ENCODE data around the gene SPRING1.

Gene SPRING1

DNA sequence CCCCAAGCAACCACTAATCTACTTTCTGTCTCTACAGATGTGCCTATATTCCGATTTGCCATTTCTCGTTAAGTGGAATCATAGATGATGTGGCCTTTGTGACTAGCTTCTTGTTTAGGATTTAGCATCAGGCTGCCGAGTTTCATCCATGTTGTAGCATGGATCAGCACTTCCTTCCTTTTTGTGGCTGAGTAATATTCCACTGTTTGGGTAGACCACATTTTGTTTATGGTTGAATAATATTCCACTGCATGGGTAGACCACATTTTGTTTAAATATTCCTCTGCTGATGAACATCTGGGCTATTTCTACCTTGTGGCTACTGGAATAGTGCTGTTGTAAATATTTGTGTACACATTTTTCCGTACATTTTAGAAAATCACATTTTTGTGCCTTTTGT lies 36.4 kb downstream of the SPRING1 start:
- TF ChIP-seq, protein P1, sequence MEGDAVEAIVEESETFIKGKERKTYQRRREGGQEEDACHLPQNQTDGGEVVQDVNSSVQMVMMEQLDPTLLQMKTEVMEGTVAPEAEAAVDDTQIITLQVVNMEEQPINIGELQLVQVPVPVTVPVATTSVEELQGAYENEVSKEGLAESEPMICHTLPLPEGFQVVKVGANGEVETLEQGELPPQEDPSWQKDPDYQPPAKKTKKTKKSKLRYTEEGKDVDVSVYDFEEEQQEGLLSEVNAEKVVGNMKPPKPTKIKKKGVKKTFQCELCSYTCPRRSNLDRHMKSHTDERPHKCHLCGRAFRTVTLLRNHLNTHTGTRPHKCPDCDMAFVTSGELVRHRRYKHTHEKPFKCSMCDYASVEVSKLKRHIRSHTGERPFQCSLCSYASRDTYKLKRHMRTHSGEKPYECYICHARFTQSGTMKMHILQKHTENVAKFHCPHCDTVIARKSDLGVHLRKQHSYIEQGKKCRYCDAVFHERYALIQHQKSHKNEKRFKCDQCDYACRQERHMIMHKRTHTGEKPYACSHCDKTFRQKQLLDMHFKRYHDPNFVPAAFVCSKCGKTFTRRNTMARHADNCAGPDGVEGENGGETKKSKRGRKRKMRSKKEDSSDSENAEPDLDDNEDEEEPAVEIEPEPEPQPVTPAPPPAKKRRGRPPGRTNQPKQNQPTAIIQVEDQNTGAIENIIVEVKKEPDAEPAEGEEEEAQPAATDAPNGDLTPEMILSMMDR (IDR thresholded peaks at IDR 0.05; ENCODE audit: borderline replicate concordance, extremely low read depth, low read length, poor library complexity, severe bottlenecking), result no peak
- no peak for TF ChIP-seq EZH2 (IDR thresholded peaks at IDR 0.05; ENCODE audit: borderline replicate concordance, low read depth, low read length, severe bottlenecking)
- no peak overlapping the region for H3K4me2 ChIP-seq (ENCODE audit: insufficient read depth, low read length)
- H2AFZ ChIP-seq (ENCODE audit: low read depth, low read length), result no peak overlapping the region
- H3K4me1 ChIP-seq (ENCODE audit: insufficient read depth, low read length), result peaks cover 2% of the 10 kb centered on the region; the same call in 1 of the 2 replicates
- no peaks in the 10 kb centered on the region for H4K20me1 ChIP-seq (ENCODE audit: insufficient read depth, low read length)
- no peak overlapping the region for H3K4me3 ChIP-seq (ENCODE audit: low read depth in 1 of 2, low read length in 2 of 2)
- H3K27ac ChIP-seq (ENCODE audit: low read length), result no peak overlapping the region
- no peaks in the 10 kb centered on the region for H3K36me3 ChIP-seq (ENCODE audit: insufficient read depth, low read length)
- H3K27me3 ChIP-seq (ENCODE audit: insufficient read depth, low read length, poor library complexity), result no peaks in the 10 kb centered on the region
- no peaks in the 10 kb centered on the region for H3K9me3 ChIP-seq (ENCODE audit: insufficient read depth, low read length, severe bottlenecking)
- no peak for ATAC-seq (ENCODE audit: insufficient read depth, low read depth)
- H3K9ac ChIP-seq (ENCODE audit: low read depth, low read length), result no peak overlapping the region
- no peaks in the 10 kb centered on the region for H3K79me2 ChIP-seq (ENCODE audit: insufficient read depth, low read length)
- DNase-seq, result no peak

DNA sequence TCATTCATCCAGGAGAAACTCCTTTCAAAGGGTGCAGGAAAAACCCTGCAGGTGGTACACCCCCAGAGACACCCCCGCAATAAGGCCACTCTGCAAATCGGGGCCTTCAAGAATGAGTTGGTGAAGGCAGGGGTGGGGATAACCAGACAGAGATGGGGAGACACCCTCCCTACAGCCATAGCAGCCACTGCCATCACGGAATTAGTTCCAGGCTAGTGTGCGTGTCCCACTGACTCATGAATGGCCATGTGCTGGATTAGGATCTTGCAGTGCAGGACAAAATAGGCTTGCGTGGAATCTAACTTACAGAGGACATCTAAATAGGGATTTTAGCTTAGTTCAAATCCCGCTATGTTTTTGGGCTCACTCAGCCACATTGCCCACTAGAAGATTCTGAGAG lies 37.8 kb downstream of the SPRING1 start:
- Histone ChIP-seq H3K36me3 (ENCODE audit: insufficient read depth, low read length) (no peaks in the 10 kb centered on the region), H3K9me3 (ENCODE audit: insufficient read depth, low read length, severe bottlenecking) (no peaks in the 10 kb centered on the region), H3K4me3 (ENCODE audit: low read depth in 1 of 2, low read length in 2 of 2) (no peak overlapping the region), H3K27ac (ENCODE audit: low read length) (no peak overlapping the region), H3K4me2 (ENCODE audit: insufficient read depth, low read length) (no peak overlapping the region), H3K79me2 (ENCODE audit: insufficient read depth, low read length) (no peaks in the 10 kb centered on the region), H2AFZ (ENCODE audit: low read depth, low read length) (no peak overlapping the region), H3K4me1 (ENCODE audit: insufficient read depth, low read length) (peaks cover 2% of the 10 kb centered on the region; the same call in 1 of the 2 replicates), H3K9ac (ENCODE audit: low read depth, low read length) (no peak overlapping the region), H3K27me3 (ENCODE audit: insufficient read depth, low read length, poor library complexity) (no peaks in the 10 kb centered on the region), H4K20me1 (ENCODE audit: insufficient read depth, low read length) (no peaks in the 10 kb centered on the region)
- DNase-seq (no peak), ATAC-seq (ENCODE audit: insufficient read depth, low read depth) (no peak)
- no peak for TF ChIP-seq EZH2 (IDR thresholded peaks at IDR 0.05; ENCODE audit: borderline replicate concordance, low read depth, low read length, severe bottlenecking)
- TF ChIP-seq, protein P1 (IDR thresholded peaks at IDR 0.05; ENCODE audit: borderline replicate concordance, extremely low read depth, low read length, poor library complexity, severe bottlenecking), result no peak

DNA sequence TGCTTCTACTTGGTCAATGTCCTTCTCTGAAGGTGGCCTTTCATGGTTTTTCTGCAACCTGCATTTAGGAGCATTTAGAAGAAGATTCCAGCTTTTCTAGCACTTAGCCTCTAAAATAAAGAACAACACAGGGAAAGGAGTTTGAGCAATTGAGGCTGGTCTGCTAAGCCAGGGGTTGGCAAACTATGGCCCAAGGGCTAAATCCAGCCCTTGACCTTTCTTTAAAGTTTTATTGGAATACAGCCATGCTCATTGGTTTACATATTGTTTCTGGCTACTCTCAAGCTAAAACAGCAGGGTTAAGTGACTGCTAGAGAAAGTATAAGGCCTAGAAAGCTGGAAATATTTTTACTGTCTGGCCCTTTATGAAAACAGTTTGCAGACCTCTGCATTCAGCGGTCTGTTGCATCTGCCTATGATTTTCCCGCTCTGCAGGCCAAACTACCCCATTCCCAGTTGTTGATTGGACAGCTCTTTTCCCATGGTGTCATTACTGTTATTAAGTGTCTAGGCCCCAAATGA lies 39.3 kb downstream of the SPRING1 start:
- Histone ChIP-seq H3K4me2 (ENCODE audit: insufficient read depth, low read length) (no peak overlapping the region), H2AFZ (ENCODE audit: low read depth, low read length) (no peak overlapping the region), H3K27me3 (ENCODE audit: insufficient read depth, low read length, poor library complexity) (no peaks in the 10 kb centered on the region), H3K79me2 (ENCODE audit: insufficient read depth, low read length) (no peaks in the 10 kb centered on the region), H3K36me3 (ENCODE audit: insufficient read depth, low read length) (no peaks in the 10 kb centered on the region), H3K9ac (ENCODE audit: low read depth, low read length) (no peak overlapping the region), H3K27ac (ENCODE audit: low read length) (no peak overlapping the region), H3K4me1 (ENCODE audit: insufficient read depth, low read length) (peaks cover 2% of the 10 kb centered on the region; the same call in 1 of the 2 replicates), H3K4me3 (ENCODE audit: low read depth in 1 of 2, low read length in 2 of 2) (no peak overlapping the region), H4K20me1 (ENCODE audit: insufficient read depth, low read length) (no peaks in the 10 kb centered on the region), H3K9me3 (ENCODE audit: insufficient read depth, low read length, severe bottlenecking) (no peaks in the 10 kb centered on the region)
- no peak for TF ChIP-seq EZH2 (IDR thresholded peaks at IDR 0.05; ENCODE audit: borderline replicate concordance, low read depth, low read length, severe bottlenecking)
- TF ChIP-seq, protein P1 (IDR thresholded peaks at IDR 0.05; ENCODE audit: borderline replicate concordance, extremely low read depth, low read length, poor library complexity, severe bottlenecking), result no peak
- no peak for ATAC-seq (ENCODE audit: insufficient read depth, low read depth)
- no peak for DNase-seq
